GM18909 (cell line): ENCODE data around the gene SAXO1.
"Not testable (repeated sequence)": the region's sequence is repeated elsewhere in the genome, so short reads cannot be mapped to it uniquely, and the experiment has no call there.

Experiments used
- ATAC-seq: cut with Tn5 transposase; IDR thresholded peaks from one replicate; pipeline ENCODE4 v1.9.1; 2021; ENCODE audit warnings: mild to moderate bottlenecking; ENCODE audit not compliant: unreplicated experiment, poor library complexity

The SAXO1 gene

GRCh38 chr9:19000133-19000532 lies 32.9 kb downstream of the SAXO1 start:
- no peak for ATAC-seq

GRCh38 chr9:18999173-18999785 lies 33.7 kb downstream of the SAXO1 start:
- no peak for ATAC-seq

- no peak for ATAC-seq
Measured at GRCh38 chr9:18997151-18997550, 35.9 kb downstream of the SAXO1 start.

GRCh38 chr9:18996211-18996610 lies 36.8 kb downstream of the SAXO1 start:
- ATAC-seq = no peak

GRCh38 chr9:18994263-18994916 lies 38.6 kb downstream of the SAXO1 start:
- no peak for ATAC-seq

- ATAC-seq = not testable (repeated sequence)
Measured at GRCh38 chr9:18991197-18991596, 41.8 kb downstream of the SAXO1 start.

- no peak for ATAC-seq
Measured at GRCh38 chr9:18990494-18990893, 42.5 kb downstream of the SAXO1 start.

GRCh38 chr9:18989865-18990264 lies 43.1 kb downstream of the SAXO1 start:
- no peak for ATAC-seq

- no peak for ATAC-seq
Measured at GRCh38 chr9:18989097-18989496, 43.9 kb downstream of the SAXO1 start.

GRCh38 chr9:18988003-18988402 lies 45.0 kb downstream of the SAXO1 start:
- ATAC-seq = no peak

- ATAC-seq = no peak
Measured at GRCh38 chr9:18985996-18986395, 47.0 kb downstream of the SAXO1 start.

- ATAC-seq = no peak
Measured at GRCh38 chr9:18985464-18985951, 47.5 kb downstream of the SAXO1 start.

GRCh38 chr9:18982262-18982620 lies 50.8 kb downstream of the SAXO1 start:
- ATAC-seq = no peak

GRCh38 chr9:18981476-18982261 lies 51.3 kb downstream of the SAXO1 start:
- ATAC-seq = no peak

GRCh38 chr9:18980189-18980588 lies 52.8 kb downstream of the SAXO1 start:
- ATAC-seq = no peak

GRCh38 chr9:18979367-18979766 lies 53.6 kb downstream of the SAXO1 start:
- ATAC-seq = no peak

- ATAC-seq = no peak
Measured at GRCh38 chr9:18978188-18978587, 54.8 kb downstream of the SAXO1 start.

- ATAC-seq = no peak
Measured at GRCh38 chr9:18976709-18977531, 56.1 kb downstream of the SAXO1 start.

- no peak for ATAC-seq
Measured at GRCh38 chr9:18976221-18976708, 56.7 kb downstream of the SAXO1 start.

GRCh38 chr9:18973348-18973747 lies 59.7 kb downstream of the SAXO1 start:
- ATAC-seq = no peak
